Measurements from ENCODE around the gene SKAP1.

Gene SKAP1

GRCh38 chr17:48441231-48441711 is 11.3 kb upstream of the SKAP1 start:
- peak overlapping the region; percentile 21 for H3K4me3 ChIP-seq (ENCODE audit: low read length)

GRCh38 chr17:48440669-48441068 is 10.7 kb upstream of the SKAP1 start:
- Histone ChIP-seq H2AFZ (ENCODE audit: low read depth, low read length) (no peak overlapping the region), H3K4me2 (ENCODE audit: low read length) (peak overlapping the region; percentile 61), H3K36me3 (replicated peaks; ENCODE audit: low read depth, low read length) (no peaks in the 10 kb centered on the region), H3K27me3 (ENCODE audit: low read depth, low read length) (no peaks in the 10 kb centered on the region; the same call in 1 of the 2 replicates), H3K79me2 (ENCODE audit: low read length) (no peaks in the 10 kb centered on the region), H3K9me3 (ENCODE audit: insufficient read depth, low read length) (no peaks in the 10 kb centered on the region), H3K4me1 (ENCODE audit: low read length) (peaks cover 47% of the 10 kb centered on the region), H3K9ac (ENCODE audit: low read length) (peak overlapping the region; percentile 16; the same call in 1 of the 2 replicates), H3K27ac (ENCODE audit: low read length) (peak overlapping the region; percentile 65), H3K4me3 (ENCODE audit: low read length) (peak overlapping the region; percentile 21), H4K20me1 (ENCODE audit: insufficient read depth, low read length) (no peaks in the 10 kb centered on the region)
- no peak for TF ChIP-seq EZH2phosphoT487 (IDR thresholded peaks at IDR 0.05; ENCODE audit: low read depth)

More at GRCh38 chr17:48441231-48441711, 11.3 kb upstream of the SKAP1 start:
- Histone ChIP-seq H3K4me2 (ENCODE audit: low read length) (peak overlapping the region; percentile 61), H3K4me1 (ENCODE audit: low read length) (peaks cover 47% of the 10 kb centered on the region), H3K9me3 (ENCODE audit: insufficient read depth, low read length) (no peaks in the 10 kb centered on the region), H3K27me3 (ENCODE audit: low read depth, low read length) (no peaks in the 10 kb centered on the region; the same call in 1 of the 2 replicates), H3K79me2 (ENCODE audit: low read length) (no peaks in the 10 kb centered on the region), H2AFZ (ENCODE audit: low read depth, low read length) (no peak overlapping the region; the same call in 1 of the 2 replicates), H3K27ac (ENCODE audit: low read length) (peak overlapping the region; percentile 65), H3K36me3 (replicated peaks; ENCODE audit: low read depth, low read length) (no peaks in the 10 kb centered on the region), H4K20me1 (ENCODE audit: insufficient read depth, low read length) (no peaks in the 10 kb centered on the region), H3K9ac (ENCODE audit: low read length) (peak overlapping the region; percentile 25; the same call in 1 of the 2 replicates)
- TF ChIP-seq, protein P1, sequence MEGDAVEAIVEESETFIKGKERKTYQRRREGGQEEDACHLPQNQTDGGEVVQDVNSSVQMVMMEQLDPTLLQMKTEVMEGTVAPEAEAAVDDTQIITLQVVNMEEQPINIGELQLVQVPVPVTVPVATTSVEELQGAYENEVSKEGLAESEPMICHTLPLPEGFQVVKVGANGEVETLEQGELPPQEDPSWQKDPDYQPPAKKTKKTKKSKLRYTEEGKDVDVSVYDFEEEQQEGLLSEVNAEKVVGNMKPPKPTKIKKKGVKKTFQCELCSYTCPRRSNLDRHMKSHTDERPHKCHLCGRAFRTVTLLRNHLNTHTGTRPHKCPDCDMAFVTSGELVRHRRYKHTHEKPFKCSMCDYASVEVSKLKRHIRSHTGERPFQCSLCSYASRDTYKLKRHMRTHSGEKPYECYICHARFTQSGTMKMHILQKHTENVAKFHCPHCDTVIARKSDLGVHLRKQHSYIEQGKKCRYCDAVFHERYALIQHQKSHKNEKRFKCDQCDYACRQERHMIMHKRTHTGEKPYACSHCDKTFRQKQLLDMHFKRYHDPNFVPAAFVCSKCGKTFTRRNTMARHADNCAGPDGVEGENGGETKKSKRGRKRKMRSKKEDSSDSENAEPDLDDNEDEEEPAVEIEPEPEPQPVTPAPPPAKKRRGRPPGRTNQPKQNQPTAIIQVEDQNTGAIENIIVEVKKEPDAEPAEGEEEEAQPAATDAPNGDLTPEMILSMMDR (IDR thresholded peaks at IDR 0.05; ENCODE audit: low read depth, low read length), result no peak
- no peak for TF ChIP-seq EZH2phosphoT487 (IDR thresholded peaks at IDR 0.05; ENCODE audit: low read depth)

DNA sequence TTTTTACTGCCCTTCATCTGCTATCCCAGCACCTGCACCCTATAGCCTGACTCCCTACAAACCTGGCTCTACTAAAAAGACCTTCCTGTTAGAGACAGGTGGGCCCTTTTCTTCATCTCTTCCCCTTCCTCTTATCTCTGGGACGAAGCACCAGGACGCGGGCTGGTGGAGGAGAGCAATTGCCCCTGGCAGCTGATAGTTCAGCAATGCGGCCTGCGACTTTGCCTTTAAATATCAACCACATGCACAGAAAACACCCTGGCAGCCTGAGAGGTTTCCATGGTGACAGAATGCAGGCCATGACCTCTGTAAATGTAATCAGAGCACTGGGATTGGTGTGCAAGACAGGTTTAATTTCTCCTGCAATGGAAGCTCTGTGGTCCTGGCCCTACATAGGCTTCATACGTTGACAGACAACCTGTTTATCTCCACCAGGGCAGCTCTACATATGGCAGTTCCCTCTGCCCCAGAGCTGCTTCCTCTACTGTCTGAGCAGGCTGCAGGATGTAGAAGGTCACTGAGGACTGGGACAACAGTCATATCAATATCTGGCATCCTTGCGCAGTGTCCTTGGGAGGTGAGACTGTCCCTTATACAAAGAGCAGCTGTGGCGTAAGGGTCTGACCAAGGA is 10.0 kb upstream of the SKAP1 start:
- Histone ChIP-seq H3K79me2 (ENCODE audit: low read length) (no peaks in the 10 kb centered on the region), H3K4me2 (ENCODE audit: low read length) (peak overlapping the region; percentile 61), H2AFZ (ENCODE audit: low read depth, low read length) (peak overlapping the region; percentile 73), H3K9me3 (ENCODE audit: insufficient read depth, low read length) (no peaks in the 10 kb centered on the region), H3K27me3 (ENCODE audit: low read depth, low read length) (no peaks in the 10 kb centered on the region; the same call in 1 of the 2 replicates), H4K20me1 (ENCODE audit: insufficient read depth, low read length) (no peaks in the 10 kb centered on the region), H3K36me3 (replicated peaks; ENCODE audit: low read depth, low read length) (no peaks in the 10 kb centered on the region), H3K4me3 (ENCODE audit: low read length) (no peak overlapping the region; the same call in 1 of the 2 replicates), H3K27ac (ENCODE audit: low read length) (peak overlapping the region; percentile 65), H3K9ac (ENCODE audit: low read length) (peak overlapping the region; percentile 21; the same call in 1 of the 2 replicates), H3K4me1 (ENCODE audit: low read length) (peaks cover 47% of the 10 kb centered on the region)
- no peak for TF ChIP-seq EZH2phosphoT487 (IDR thresholded peaks at IDR 0.05; ENCODE audit: low read depth)
- TF ChIP-seq, protein P1 (IDR thresholded peaks at IDR 0.05; ENCODE audit: low read depth, low read length), result no peak

- Histone ChIP-seq H4K20me1 (ENCODE audit: insufficient read depth, low read length) (no peaks in the 10 kb centered on the region), H3K4me1 (ENCODE audit: low read length) (peaks cover 47% of the 10 kb centered on the region), H3K79me2 (ENCODE audit: low read length) (no peaks in the 10 kb centered on the region), H3K27me3 (ENCODE audit: low read depth, low read length) (no peaks in the 10 kb centered on the region; the same call in 1 of the 2 replicates), H3K9me3 (ENCODE audit: insufficient read depth, low read length) (no peaks in the 10 kb centered on the region), H3K9ac (ENCODE audit: low read length) (peak overlapping the region; percentile 21; the same call in 1 of the 2 replicates), H3K4me2 (ENCODE audit: low read length) (peak overlapping the region; percentile 61), H3K36me3 (replicated peaks; ENCODE audit: low read depth, low read length) (no peaks in the 10 kb centered on the region), H2AFZ (ENCODE audit: low read depth, low read length) (peak overlapping the region; percentile 73), H3K4me3 (ENCODE audit: low read length) (no peak overlapping the region; the same call in 1 of the 2 replicates), H3K27ac (ENCODE audit: low read length) (peak overlapping the region; percentile 65)
- TF ChIP-seq EZH2phosphoT487 (IDR thresholded peaks at IDR 0.05; ENCODE audit: low read depth), result no peak
- TF ChIP-seq, protein P1 (IDR thresholded peaks at IDR 0.05; ENCODE audit: low read depth, low read length), result no peak
Measured at GRCh38 chr17:48439110-48439850, 9.3 kb upstream of the SKAP1 start.
